Effector memory CD4-positive, alpha-beta T cell (primary cell): ENCODE results near the gene MOK.

Experiments
- DNase-seq, 3 donors: peaks; one replicate each; pipeline ENCODE4 v3.0.0-alpha.2; 2020
- H3K27ac ChIP-seq: 2 replicates; pipeline ENCODE4 v1.7.0; 2013; ENCODE audit warnings: mild to moderate bottlenecking, low read length, moderate library complexity; ENCODE audit not compliant: insufficient read depth, poor library complexity, severe bottlenecking
- H3K27me3 ChIP-seq: replicated peaks from 2 replicates; pipeline ENCODE4 v1.7.0; 2013; ENCODE audit warnings: mild to moderate bottlenecking, low read length; ENCODE audit not compliant: insufficient read depth, control insufficient read depth, poor library complexity, severe bottlenecking
- H3K36me3 ChIP-seq: 2 replicates; pipeline ENCODE4 v1.7.0; 2013; ENCODE audit warnings: mild to moderate bottlenecking, low read length, moderate library complexity; ENCODE audit not compliant: control insufficient read depth, insufficient read depth
- H3K4me1 ChIP-seq: 2 replicates; pipeline ENCODE4 v1.7.0; 2013; ENCODE audit warnings: low read length, mild to moderate bottlenecking; ENCODE audit not compliant: control insufficient read depth, insufficient read depth, poor library complexity, severe bottlenecking
- H3K4me3 ChIP-seq: 2 replicates; pipeline ENCODE4 v1.7.0; 2013; ENCODE audit warnings: low read length, low read depth, mild to moderate bottlenecking; ENCODE audit not compliant: insufficient read depth, poor library complexity, severe bottlenecking
- H3K9me3 ChIP-seq: 2 replicates; pipeline ENCODE4 v1.7.0; 2013; ENCODE audit warnings: mild to moderate bottlenecking, low read length, moderate library complexity; ENCODE audit not compliant: control insufficient read depth

The MOK gene

GRCh38 chr14:102235275-102235897 lies 69.6 kb downstream of the MOK start:
- no peaks in the 10 kb centered on the region for H3K9me3 ChIP-seq
- no peak overlapping the region for H3K27ac ChIP-seq
- H3K4me1 ChIP-seq, result no peaks in the 10 kb centered on the region
- no peak overlapping the region for H3K4me3 ChIP-seq
- DNase-seq, result peak; percentile 38 to 54 (median 39)
- no peaks in the 10 kb centered on the region for H3K36me3 ChIP-seq
- no peaks in the 10 kb centered on the region for H3K27me3 ChIP-seq

- Histone ChIP-seq H3K36me3 (no peaks in the 10 kb centered on the region), H3K4me1 (no peaks in the 10 kb centered on the region), H3K9me3 (no peaks in the 10 kb centered on the region), H3K27ac (no peak overlapping the region), H3K27me3 (no peaks in the 10 kb centered on the region), H3K4me3 (no peak overlapping the region)
- no peak for DNase-seq
These were observed 70.4 kb downstream of the MOK start for GRCh38 chr14:102234331-102235264.

DNA sequence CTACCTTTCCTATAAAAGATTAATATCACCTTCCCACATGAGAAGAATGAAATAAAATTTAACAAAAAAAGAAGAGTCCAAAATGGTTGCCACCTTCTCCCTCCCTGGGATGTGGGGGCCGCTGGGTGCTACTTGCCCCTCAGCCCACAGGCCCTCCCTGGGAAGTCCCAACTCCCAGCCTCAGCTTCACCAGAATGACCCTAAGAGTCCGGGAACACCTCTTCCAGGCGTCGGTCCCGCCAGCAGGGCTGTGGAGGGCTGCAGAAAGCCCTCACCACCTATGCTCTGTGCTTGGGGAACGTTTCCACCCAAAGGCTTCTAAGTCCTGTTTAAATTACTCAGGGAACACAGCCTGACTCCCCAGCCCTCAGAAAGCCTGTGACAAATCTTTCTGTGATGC lies 71.9 kb downstream of the MOK start:
- Histone ChIP-seq H3K9me3 (no peaks in the 10 kb centered on the region), H3K27ac (no peak overlapping the region), H3K27me3 (no peaks in the 10 kb centered on the region), H3K36me3 (no peaks in the 10 kb centered on the region), H3K4me1 (no peaks in the 10 kb centered on the region), H3K4me3 (no peak overlapping the region)
- no peak for DNase-seq

GRCh38 chr14:102232348-102232625 lies 72.7 kb downstream of the MOK start:
- Histone ChIP-seq H3K4me1 (no peaks in the 10 kb centered on the region), H3K27me3 (no peaks in the 10 kb centered on the region), H3K4me3 (no peak overlapping the region), H3K27ac (no peak overlapping the region), H3K36me3 (no peaks in the 10 kb centered on the region), H3K9me3 (no peaks in the 10 kb centered on the region)
- DNase-seq, result no peak

GRCh38 chr14:102231476-102232347 lies 73.3 kb downstream of the MOK start:
- no peak for DNase-seq
- Histone ChIP-seq H3K4me3 (no peak overlapping the region), H3K27ac (no peak overlapping the region), H3K4me1 (no peaks in the 10 kb centered on the region), H3K36me3 (no peaks in the 10 kb centered on the region), H3K9me3 (no peaks in the 10 kb centered on the region), H3K27me3 (no peaks in the 10 kb centered on the region)

GRCh38 chr14:102230481-102231210 lies 74.3 kb downstream of the MOK start:
- Histone ChIP-seq H3K27ac (no peak overlapping the region), H3K27me3 (no peaks in the 10 kb centered on the region), H3K4me3 (no peak overlapping the region), H3K4me1 (no peaks in the 10 kb centered on the region), H3K36me3 (no peaks in the 10 kb centered on the region), H3K9me3 (no peaks in the 10 kb centered on the region)
- DNase-seq, result no peak

GRCh38 chr14:102229739-102230092 lies 75.2 kb downstream of the MOK start:
- Histone ChIP-seq H3K9me3 (no peaks in the 10 kb centered on the region), H3K4me1 (no peaks in the 10 kb centered on the region), H3K36me3 (no peaks in the 10 kb centered on the region), H3K27me3 (no peaks in the 10 kb centered on the region), H3K27ac (no peak overlapping the region), H3K4me3 (no peak overlapping the region)
- no peak for DNase-seq

GRCh38 chr14:102229071-102229738 lies 75.8 kb downstream of the MOK start:
- Histone ChIP-seq H3K9me3 (no peaks in the 10 kb centered on the region), H3K27me3 (no peaks in the 10 kb centered on the region), H3K36me3 (no peaks in the 10 kb centered on the region), H3K4me3 (no peak overlapping the region), H3K4me1 (no peaks in the 10 kb centered on the region), H3K27ac (no peak overlapping the region)
- DNase-seq, result no peak

DNA sequence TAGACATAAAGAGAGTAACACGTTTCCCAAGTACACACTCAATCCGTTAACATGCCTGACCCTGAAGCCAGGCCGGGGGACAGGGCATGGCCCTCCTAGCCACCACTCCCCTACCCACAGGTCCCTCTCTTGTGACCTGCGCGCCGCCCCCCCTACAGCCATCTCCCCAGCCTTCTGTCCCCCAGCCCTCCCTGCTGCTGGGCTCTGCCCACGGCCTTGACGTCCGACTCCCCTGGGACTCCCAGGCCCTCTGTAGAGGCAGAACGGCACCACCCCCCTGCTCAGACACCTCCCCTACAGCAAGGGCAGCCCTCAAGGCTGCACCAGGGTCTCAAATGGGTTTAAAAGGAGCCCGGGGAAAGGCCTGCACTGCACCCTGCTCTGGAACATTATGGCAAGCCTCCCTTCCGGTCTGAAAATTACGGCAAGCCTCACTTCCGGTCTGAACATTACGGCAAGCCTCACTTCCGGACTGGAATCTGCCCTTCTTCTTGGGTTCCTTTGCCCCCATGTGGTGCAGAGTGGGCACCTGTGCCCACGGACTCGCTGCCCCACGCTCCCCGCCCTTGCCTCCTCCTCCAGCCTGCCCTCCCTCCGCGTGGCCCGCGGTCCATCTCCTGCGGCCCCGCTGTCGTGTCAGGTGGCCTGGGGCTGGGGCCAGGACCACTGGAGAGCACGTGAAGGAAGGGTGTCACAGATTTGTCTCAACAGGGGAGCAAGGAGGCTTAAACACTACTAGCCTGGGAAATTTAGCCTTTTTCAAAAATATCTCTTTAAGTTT lies 77.6 kb downstream of the MOK start:
- Histone ChIP-seq H3K4me1 (no peaks in the 10 kb centered on the region), H3K27ac (no peak overlapping the region), H3K36me3 (no peaks in the 10 kb centered on the region), H3K4me3 (no peak overlapping the region), H3K9me3 (no peaks in the 10 kb centered on the region), H3K27me3 (no peaks in the 10 kb centered on the region)
- DNase-seq, result no peak
